Measurements from ENCODE around the gene WNT5B.

WNT5B gene

DNA sequence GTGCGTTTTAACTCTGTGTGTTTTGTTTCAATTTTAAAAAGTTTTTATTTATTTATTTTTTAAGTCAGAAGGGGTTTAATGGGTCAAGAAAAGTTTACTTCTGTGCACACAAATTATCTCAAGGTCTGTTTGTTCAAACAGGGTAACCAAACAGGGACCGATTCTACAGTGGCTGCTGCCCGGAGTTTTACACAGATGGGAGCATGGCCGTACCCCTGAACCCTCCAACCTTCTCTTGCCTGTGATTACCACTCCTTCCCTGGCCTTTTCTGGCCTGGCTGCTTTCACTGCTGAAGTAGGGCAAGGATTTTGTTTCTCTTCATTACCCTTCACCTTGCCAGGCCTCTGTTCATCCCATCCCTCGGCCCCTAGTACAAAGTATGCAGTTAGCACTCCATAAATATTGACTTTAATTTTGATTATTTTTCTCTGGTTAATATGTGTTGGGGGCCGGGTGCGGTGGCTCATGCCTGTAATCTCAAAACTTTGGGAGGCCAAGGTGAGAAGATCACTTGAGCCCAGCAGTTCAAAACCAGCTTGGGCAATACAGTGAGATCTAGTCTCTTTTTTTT is 18.9 kb upstream of the WNT5B start:
- Histone ChIP-seq H3K4me3 (ENCODE audit: low read depth in 1 of 5, low read length in 5 of 5) (no peak overlapping the region), H3K4me1 (ENCODE audit: control insufficient read depth in 5 of 5, insufficient read depth in 5 of 5, low read length in 5 of 5) (peaks cover 10 to 43% (median 40%) of the 10 kb centered on the region in 5 donors), H3K36me3 (ENCODE audit: control insufficient read depth in 5 of 5, insufficient read depth in 5 of 5, low read length in 5 of 5) (no peaks in the 10 kb centered on the region), H3K27ac (ENCODE audit: low read depth, low read length) (no peak overlapping the region), H3K9me3 (ENCODE audit: control insufficient read depth in 5 of 5, low read length in 5 of 5) (no peaks in the 10 kb centered on the region), H3K9ac (ENCODE audit: low read length in 5 of 5) (no peak overlapping the region), H3K27me3 (ENCODE audit: control insufficient read depth in 5 of 5, insufficient read depth in 4 of 5, low read length in 5 of 5) (no peaks in the 10 kb centered on the region)

DNA sequence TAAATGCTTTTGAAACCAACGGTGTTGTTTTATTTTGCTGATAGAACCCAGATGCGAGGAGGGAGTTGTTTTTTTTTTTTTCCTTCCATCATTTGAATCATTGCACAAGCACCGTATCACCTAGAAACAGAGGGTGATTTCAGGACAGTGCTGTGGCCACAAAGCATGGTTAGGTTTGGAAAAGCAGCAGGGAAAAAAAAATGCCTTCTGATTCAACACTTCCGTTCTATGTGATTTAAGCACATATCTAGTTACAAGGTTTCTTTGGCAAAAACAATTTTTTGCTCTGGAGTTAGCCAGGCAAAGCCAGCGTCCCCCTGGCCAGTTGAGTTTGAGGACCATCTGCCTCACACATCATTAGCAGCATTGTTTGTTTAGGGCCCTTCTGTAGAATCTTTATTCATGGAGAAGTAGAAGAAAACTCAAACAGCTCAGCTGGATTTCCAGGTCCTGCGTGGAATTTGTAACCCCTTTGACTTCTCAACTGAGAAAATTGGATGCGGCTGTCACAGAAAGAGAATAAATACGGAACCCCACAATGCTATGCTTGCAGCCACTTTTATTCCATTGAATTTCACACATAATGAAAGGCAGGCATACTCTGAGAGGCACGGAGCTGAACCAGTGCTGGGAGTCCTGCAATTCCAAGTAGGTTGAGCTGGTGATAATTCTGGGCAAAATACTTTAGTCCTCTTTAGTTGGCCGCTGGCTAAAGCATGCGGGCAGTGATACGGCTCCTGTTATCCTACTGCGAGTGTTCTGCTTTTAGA is 17.0 kb upstream of the WNT5B start:
- peak overlapping the region in 1 of 5 donors; percentile 6 for H3K9ac ChIP-seq (ENCODE audit: low read length in 5 of 5)
- H3K9me3 ChIP-seq (ENCODE audit: control insufficient read depth in 5 of 5, low read length in 5 of 5) = no peaks in the 10 kb centered on the region
- peaks cover 9 to 27% (median 25%) of the 10 kb centered on the region in 5 donors for H3K4me1 ChIP-seq (ENCODE audit: control insufficient read depth in 5 of 5, insufficient read depth in 5 of 5, low read length in 5 of 5)
- no peaks in the 10 kb centered on the region for H3K36me3 ChIP-seq (ENCODE audit: control insufficient read depth in 5 of 5, insufficient read depth in 5 of 5, low read length in 5 of 5)
- H3K4me3 ChIP-seq (ENCODE audit: low read depth in 1 of 5, low read length in 5 of 5) = no peak overlapping the region
- no peaks in the 10 kb centered on the region for H3K27me3 ChIP-seq (ENCODE audit: control insufficient read depth in 5 of 5, insufficient read depth in 4 of 5, low read length in 5 of 5)
- peak overlapping the region; percentile 55 for H3K27ac ChIP-seq (ENCODE audit: low read depth, low read length)

DNA sequence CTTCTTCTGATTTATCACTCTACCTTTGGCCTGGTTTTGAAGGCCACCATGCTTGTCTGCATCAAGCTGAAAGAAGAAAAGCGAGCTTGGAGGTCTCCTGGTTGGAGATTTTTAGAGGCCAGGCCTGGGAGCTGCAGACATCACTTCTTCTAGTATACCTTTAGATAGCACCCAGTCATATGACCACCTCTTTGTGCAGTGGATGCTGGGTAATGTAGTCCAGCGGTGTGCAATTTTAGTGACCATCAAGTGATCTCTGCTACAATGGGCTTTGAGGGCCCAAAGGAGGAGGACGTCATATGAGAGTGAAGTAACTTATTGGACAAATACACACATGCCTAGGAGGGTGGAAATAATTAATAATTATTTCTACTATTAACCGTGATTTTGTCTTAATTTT is 15.2 kb upstream of the WNT5B start:
- Histone ChIP-seq H3K27ac (ENCODE audit: low read depth, low read length) (no peak overlapping the region), H3K36me3 (ENCODE audit: control insufficient read depth in 5 of 5, insufficient read depth in 5 of 5, low read length in 5 of 5) (no peaks in the 10 kb centered on the region), H3K27me3 (ENCODE audit: control insufficient read depth in 5 of 5, insufficient read depth in 4 of 5, low read length in 5 of 5) (no peaks in the 10 kb centered on the region), H3K4me3 (ENCODE audit: low read depth in 1 of 5, low read length in 5 of 5) (no peak overlapping the region), H3K9me3 (ENCODE audit: control insufficient read depth in 5 of 5, low read length in 5 of 5) (no peaks in the 10 kb centered on the region), H3K4me1 (ENCODE audit: control insufficient read depth in 5 of 5, insufficient read depth in 5 of 5, low read length in 5 of 5) (peaks cover 3 to 28% (median 22%) of the 10 kb centered on the region in 5 donors), H3K9ac (ENCODE audit: low read length in 5 of 5) (no peak overlapping the region)

DNA sequence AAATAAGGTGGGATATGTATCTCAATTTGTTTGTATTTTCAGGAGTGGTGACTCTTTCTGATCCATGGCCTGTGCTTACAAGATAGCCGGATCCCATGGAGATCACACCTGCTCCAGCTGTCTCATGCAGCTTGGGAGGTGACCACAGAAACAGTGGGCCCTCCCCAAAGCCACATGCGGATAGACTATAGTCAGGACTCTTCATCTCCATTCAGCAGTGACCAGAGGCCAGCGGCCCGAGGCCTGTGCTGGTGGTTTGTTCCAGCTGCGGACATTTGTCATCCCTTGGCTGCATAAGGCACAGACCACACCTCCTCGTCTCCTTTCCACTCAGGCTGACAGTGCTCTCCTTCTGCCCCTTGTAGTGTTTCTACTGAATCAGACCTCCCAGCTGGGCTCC is 14.7 kb upstream of the WNT5B start:
- H3K9me3 ChIP-seq (ENCODE audit: control insufficient read depth in 5 of 5, low read length in 5 of 5) = no peaks in the 10 kb centered on the region
- H3K27ac ChIP-seq (ENCODE audit: low read depth, low read length) = no peak overlapping the region
- H3K9ac ChIP-seq (ENCODE audit: low read length in 5 of 5) = no peak overlapping the region
- H3K36me3 ChIP-seq (ENCODE audit: control insufficient read depth in 5 of 5, insufficient read depth in 5 of 5, low read length in 5 of 5) = no peaks in the 10 kb centered on the region
- no peaks in the 10 kb centered on the region for H3K27me3 ChIP-seq (ENCODE audit: control insufficient read depth in 5 of 5, insufficient read depth in 4 of 5, low read length in 5 of 5)
- no peak overlapping the region for H3K4me3 ChIP-seq (ENCODE audit: low read depth in 1 of 5, low read length in 5 of 5)
- H3K4me1 ChIP-seq (ENCODE audit: control insufficient read depth in 5 of 5, insufficient read depth in 5 of 5, low read length in 5 of 5) = peaks cover 2 to 29% (median 24%) of the 10 kb centered on the region in 5 donors

DNA sequence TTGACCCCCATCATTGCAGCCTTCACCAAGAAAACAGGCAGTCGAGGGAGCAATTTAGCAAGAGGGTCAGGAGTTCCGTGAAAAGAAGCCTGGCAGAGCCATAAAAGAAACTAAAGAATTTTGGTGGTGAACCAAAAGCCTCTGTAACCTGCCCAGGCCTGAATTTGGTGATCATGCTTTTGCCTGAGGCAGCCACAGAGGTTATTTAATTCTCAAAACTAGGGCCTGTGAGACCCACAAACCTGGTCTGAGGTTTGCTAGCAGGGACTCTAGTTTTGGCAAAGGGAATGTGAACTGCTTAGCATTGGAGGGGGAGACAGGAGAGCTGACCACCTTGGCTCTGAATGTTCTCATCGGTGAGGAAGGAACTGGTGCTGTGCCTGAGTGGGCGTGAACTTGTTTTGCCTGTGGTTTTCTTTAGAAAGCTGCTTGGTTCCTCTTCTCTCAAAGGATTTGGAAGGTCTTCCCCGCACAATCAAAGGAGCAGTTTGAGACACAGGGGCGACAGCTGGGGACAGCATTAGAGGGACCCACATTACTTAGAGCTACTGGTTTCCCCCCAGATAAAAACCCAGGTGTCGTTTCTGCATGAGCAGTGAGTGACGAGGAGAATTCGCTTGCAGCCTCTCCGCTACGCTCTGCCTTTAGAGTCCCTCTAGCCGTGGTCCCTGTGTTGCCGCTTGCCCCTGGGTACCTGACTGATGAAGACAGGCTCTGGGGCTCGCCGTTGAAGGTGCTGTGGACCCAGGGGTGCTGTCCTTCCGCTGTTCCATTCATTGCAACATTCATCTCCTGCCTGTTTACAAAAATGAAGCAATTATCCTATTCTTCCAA is 12.6 kb upstream of the WNT5B start:
- Histone ChIP-seq H3K9ac (ENCODE audit: low read length in 5 of 5) (no peak overlapping the region), H3K36me3 (ENCODE audit: control insufficient read depth in 5 of 5, insufficient read depth in 5 of 5, low read length in 5 of 5) (no peaks in the 10 kb centered on the region), H3K27ac (ENCODE audit: low read depth, low read length) (no peak overlapping the region), H3K4me3 (ENCODE audit: low read depth in 1 of 5, low read length in 5 of 5) (no peak overlapping the region), H3K4me1 (ENCODE audit: control insufficient read depth in 5 of 5, insufficient read depth in 5 of 5, low read length in 5 of 5) (peaks cover 1 to 30% (median 25%) of the 10 kb centered on the region in 5 donors), H3K27me3 (ENCODE audit: control insufficient read depth in 5 of 5, insufficient read depth in 4 of 5, low read length in 5 of 5) (no peaks in the 10 kb centered on the region), H3K9me3 (ENCODE audit: control insufficient read depth in 5 of 5, low read length in 5 of 5) (no peaks in the 10 kb centered on the region)

DNA sequence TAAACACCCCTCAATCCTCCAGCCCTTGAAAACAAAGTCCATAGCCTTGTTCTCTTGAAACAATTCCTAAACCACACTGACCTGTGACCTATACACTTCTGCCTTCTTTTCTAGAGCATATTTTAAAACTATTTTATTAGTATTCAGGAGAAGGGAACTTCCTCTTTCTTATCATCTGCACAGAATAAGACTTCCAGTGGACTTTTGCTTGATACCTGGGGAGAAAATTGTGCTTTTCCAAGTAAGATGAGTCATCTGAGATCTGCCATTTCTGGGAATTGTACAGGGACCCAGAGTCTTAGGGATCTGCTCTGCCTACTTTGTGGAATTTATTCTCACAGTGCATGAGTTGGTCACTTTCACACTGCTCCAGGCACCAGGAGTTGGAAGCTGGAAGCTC is 10.5 kb upstream of the WNT5B start:
- H3K4me3 ChIP-seq (ENCODE audit: low read depth in 1 of 5, low read length in 5 of 5) = no peak overlapping the region
- H3K36me3 ChIP-seq (ENCODE audit: control insufficient read depth in 5 of 5, insufficient read depth in 5 of 5, low read length in 5 of 5) = no peaks in the 10 kb centered on the region
- H3K4me1 ChIP-seq (ENCODE audit: control insufficient read depth in 5 of 5, insufficient read depth in 5 of 5, low read length in 5 of 5) = peaks cover 0 to 20% (median 15%) of the 10 kb centered on the region in 5 donors
- no peak overlapping the region for H3K9ac ChIP-seq (ENCODE audit: low read length in 5 of 5)
- H3K27me3 ChIP-seq (ENCODE audit: control insufficient read depth in 5 of 5, insufficient read depth in 4 of 5, low read length in 5 of 5) = no peaks in the 10 kb centered on the region
- H3K9me3 ChIP-seq (ENCODE audit: control insufficient read depth in 5 of 5, low read length in 5 of 5) = no peaks in the 10 kb centered on the region
- H3K27ac ChIP-seq (ENCODE audit: low read depth, low read length) = no peak overlapping the region

DNA sequence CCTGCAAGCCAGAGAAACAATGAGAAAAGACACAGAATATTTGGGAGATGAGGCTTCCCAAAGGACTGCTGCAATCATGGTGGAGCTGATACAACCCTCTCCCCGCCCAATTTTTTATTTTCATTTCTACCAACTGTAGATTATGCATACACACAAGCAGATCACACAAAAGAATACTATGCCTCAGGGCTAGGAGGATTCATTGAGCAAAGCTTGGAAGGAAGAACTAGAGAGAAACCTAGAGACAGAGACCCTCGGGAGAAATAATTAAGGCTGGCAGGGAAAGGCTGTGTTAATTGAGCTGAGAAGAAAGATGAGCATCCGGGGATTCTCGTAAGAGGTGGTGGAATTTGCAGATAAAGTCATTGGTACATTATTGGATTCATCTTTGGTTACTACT is 9.9 kb upstream of the WNT5B start:
- no peaks in the 10 kb centered on the region for H3K27me3 ChIP-seq (ENCODE audit: control insufficient read depth in 5 of 5, insufficient read depth in 4 of 5, low read length in 5 of 5)
- no peaks in the 10 kb centered on the region for H3K9me3 ChIP-seq (ENCODE audit: control insufficient read depth in 5 of 5, low read length in 5 of 5)
- no peak overlapping the region for H3K9ac ChIP-seq (ENCODE audit: low read length in 5 of 5)
- peak overlapping the region in 1 of 5 donors; percentile 13 for H3K4me3 ChIP-seq (ENCODE audit: low read depth in 1 of 5, low read length in 5 of 5)
- no peak overlapping the region for H3K27ac ChIP-seq (ENCODE audit: low read depth, low read length)
- no peaks in the 10 kb centered on the region for H3K36me3 ChIP-seq (ENCODE audit: control insufficient read depth in 5 of 5, insufficient read depth in 5 of 5, low read length in 5 of 5)
- peaks cover 0 to 20% (median 15%) of the 10 kb centered on the region in 5 donors for H3K4me1 ChIP-seq (ENCODE audit: control insufficient read depth in 5 of 5, insufficient read depth in 5 of 5, low read length in 5 of 5)

DNA sequence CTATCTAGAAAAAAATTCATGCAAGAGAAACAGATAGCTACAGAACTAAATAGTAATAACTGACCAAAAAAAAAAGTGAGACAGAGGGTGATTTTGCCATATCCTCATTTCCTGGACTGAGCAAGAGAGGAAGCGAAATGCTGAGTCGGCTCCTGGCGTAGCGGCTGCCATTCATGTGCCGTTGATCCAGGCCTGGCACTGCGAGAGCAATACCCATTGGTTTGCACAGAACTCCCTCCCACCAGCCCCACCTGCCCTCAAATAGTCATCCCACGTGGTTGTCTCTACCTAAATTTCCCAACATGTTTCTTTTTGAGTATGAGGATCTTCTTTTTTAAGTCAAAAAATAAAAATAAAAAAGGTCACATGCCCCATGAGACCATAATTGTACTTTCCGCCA is 9.4 kb upstream of the WNT5B start:
- Histone ChIP-seq H3K27ac (ENCODE audit: low read depth, low read length) (no peak overlapping the region), H3K4me3 (ENCODE audit: low read depth in 1 of 5, low read length in 5 of 5) (peak overlapping the region in 1 of 5 donors; percentile 13), H3K27me3 (ENCODE audit: control insufficient read depth in 5 of 5, insufficient read depth in 4 of 5, low read length in 5 of 5) (no peaks in the 10 kb centered on the region)

DNA sequence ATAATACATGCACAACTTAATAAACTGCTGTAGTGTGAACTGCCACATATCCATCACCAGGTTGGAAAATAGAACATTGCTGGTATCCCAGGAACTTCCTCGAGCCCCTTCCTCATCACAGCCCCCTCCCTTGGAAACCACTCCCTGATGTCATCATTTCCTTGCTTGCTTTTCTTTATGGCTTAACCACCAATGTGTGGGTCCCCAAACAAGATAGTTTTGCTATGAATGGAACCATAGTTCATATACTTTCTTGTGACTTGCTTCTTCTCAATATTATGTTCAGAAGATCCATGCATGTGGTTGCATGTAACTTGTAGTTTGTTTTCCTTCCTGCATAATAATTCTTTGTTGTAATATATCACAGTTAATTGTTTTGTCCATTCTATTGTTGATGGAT is 8.9 kb upstream of the WNT5B start:
- Histone ChIP-seq H3K9me3 (ENCODE audit: control insufficient read depth in 5 of 5, low read length in 5 of 5) (no peaks in the 10 kb centered on the region), H3K9ac (ENCODE audit: low read length in 5 of 5) (no peak overlapping the region), H3K36me3 (ENCODE audit: control insufficient read depth in 5 of 5, insufficient read depth in 5 of 5, low read length in 5 of 5) (no peaks in the 10 kb centered on the region), H3K4me1 (ENCODE audit: control insufficient read depth in 5 of 5, insufficient read depth in 5 of 5, low read length in 5 of 5) (peaks cover 0 to 24% (median 18%) of the 10 kb centered on the region in 5 donors), H3K27me3 (ENCODE audit: control insufficient read depth in 5 of 5, insufficient read depth in 4 of 5, low read length in 5 of 5) (no peaks in the 10 kb centered on the region), H3K4me3 (ENCODE audit: low read depth in 1 of 5, low read length in 5 of 5) (no peak overlapping the region), H3K27ac (ENCODE audit: low read depth, low read length) (no peak overlapping the region)

More for the DNA sequence above, 9.4 kb upstream of the WNT5B start:
- no peaks in the 10 kb centered on the region for H3K9me3 ChIP-seq (ENCODE audit: control insufficient read depth in 5 of 5, low read length in 5 of 5)
- no peak overlapping the region for H3K9ac ChIP-seq (ENCODE audit: low read length in 5 of 5)
- no peaks in the 10 kb centered on the region for H3K36me3 ChIP-seq (ENCODE audit: control insufficient read depth in 5 of 5, insufficient read depth in 5 of 5, low read length in 5 of 5)
- H3K4me1 ChIP-seq (ENCODE audit: control insufficient read depth in 5 of 5, insufficient read depth in 5 of 5, low read length in 5 of 5) = peaks cover 0 to 20% (median 15%) of the 10 kb centered on the region in 5 donors

DNA sequence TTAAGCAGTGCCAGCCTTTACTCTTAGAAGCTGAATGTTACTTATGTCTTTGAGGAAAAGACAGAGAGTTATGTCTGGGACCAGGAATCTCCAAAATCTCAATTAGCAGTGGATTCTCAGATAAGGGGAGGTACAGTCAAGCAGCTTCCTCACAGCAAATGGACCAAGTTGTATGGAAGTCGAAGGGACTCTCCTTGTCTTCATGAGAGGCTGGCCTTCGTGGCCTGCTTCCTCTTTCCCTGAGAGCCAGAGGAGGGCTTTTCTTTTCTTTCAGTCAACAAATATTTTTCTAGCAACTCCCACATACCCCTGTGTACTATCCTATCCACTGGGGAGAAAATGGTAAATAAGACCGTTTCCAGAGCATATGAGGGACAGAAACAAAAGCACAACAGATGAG is 6.6 kb upstream of the WNT5B start:
- no peak overlapping the region for H3K9ac ChIP-seq (ENCODE audit: low read length in 5 of 5)
- H3K27me3 ChIP-seq (ENCODE audit: control insufficient read depth in 5 of 5, insufficient read depth in 4 of 5, low read length in 5 of 5) = no peaks in the 10 kb centered on the region
- no peaks in the 10 kb centered on the region for H3K9me3 ChIP-seq (ENCODE audit: control insufficient read depth in 5 of 5, low read length in 5 of 5)
- no peaks in the 10 kb centered on the region for H3K36me3 ChIP-seq (ENCODE audit: control insufficient read depth in 5 of 5, insufficient read depth in 5 of 5, low read length in 5 of 5)
- H3K27ac ChIP-seq (ENCODE audit: low read depth, low read length) = no peak overlapping the region
- no peak overlapping the region for H3K4me3 ChIP-seq (ENCODE audit: low read depth in 1 of 5, low read length in 5 of 5)
- H3K4me1 ChIP-seq (ENCODE audit: control insufficient read depth in 5 of 5, insufficient read depth in 5 of 5, low read length in 5 of 5) = peaks cover 0 to 33% (median 24%) of the 10 kb centered on the region in 5 donors

Measured in subcutaneous abdominal adipose tissue (tissue), 5 donors.